Measurements from ENCODE around the gene CRIM1. TPM values are rescaled to one million over a fixed set of nuclear protein-coding genes. Genes with fewer than 3 reads are reported as not detected.

The CRIM1 gene
- total RNA-seq, 1 donor from 2014 or later, result 158 TPM

DNA sequence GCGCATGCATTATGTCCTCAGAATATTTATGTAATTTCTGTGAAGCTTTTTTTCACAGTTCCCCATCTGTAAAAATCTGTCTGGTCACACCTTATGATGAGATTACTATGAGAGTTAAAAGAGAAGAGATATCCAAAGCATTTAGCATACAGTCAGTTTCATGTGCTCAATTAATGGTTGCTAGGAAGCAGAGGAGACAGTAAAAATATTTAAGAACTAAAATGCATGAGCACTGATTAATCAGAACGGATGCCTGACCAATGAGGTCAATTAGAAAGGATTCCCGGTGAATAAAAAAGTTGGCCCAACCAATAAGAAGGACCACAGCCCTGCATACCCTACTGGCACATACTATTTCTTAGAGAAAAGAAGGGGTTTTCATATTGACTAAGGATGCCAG is 12.0 kb upstream of the CRIM1 start:
- H3K27me3 ChIP-seq, result no peaks in the 10 kb centered on the region
- ATAC-seq, result no peak
- no peak for DNase-seq
- H3K27ac ChIP-seq, result no peak overlapping the region
- TF ChIP-seq, protein P1, sequence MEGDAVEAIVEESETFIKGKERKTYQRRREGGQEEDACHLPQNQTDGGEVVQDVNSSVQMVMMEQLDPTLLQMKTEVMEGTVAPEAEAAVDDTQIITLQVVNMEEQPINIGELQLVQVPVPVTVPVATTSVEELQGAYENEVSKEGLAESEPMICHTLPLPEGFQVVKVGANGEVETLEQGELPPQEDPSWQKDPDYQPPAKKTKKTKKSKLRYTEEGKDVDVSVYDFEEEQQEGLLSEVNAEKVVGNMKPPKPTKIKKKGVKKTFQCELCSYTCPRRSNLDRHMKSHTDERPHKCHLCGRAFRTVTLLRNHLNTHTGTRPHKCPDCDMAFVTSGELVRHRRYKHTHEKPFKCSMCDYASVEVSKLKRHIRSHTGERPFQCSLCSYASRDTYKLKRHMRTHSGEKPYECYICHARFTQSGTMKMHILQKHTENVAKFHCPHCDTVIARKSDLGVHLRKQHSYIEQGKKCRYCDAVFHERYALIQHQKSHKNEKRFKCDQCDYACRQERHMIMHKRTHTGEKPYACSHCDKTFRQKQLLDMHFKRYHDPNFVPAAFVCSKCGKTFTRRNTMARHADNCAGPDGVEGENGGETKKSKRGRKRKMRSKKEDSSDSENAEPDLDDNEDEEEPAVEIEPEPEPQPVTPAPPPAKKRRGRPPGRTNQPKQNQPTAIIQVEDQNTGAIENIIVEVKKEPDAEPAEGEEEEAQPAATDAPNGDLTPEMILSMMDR (IDR thresholded peaks at IDR 0.05), result no peak
- no peaks in the 10 kb centered on the region for H3K9me3 ChIP-seq
- H3K36me3 ChIP-seq, result no peaks in the 10 kb centered on the region
- H3K4me3 ChIP-seq, result no peak overlapping the region
- intact Hi-C loops (cut with DNase I), result loop anchor here (10.0 kb wide), 1 partner anchor 311 kb away; no protein-coding TSS in a partner anchor
- no peaks in the 10 kb centered on the region for H3K4me1 ChIP-seq

DNA sequence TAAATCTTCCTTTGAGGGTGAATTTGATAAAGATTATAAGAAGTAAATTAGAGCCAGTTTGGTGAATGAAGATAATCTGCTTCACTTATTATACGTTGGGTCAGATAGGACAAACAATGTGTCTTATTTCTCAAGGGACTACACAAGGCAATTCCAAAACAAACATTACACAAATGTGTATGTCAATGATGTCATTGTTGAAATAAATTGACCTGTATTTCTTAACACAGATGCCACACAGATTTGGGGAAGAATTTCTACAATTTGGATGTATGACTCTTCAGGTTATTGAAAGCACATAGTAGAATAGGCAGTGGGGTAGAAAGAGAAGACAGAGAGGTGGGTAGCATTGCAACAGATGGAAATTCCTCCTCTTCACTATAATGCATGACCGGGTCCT is 6.9 kb upstream of the CRIM1 start:
- intact Hi-C loops (cut with DNase I), result loop anchor here (10.0 kb wide), 1 partner anchor 306 kb away; no protein-coding TSS in a partner anchor
- H3K27me3 ChIP-seq, result no peaks in the 10 kb centered on the region
- TF ChIP-seq, protein P1 (IDR thresholded peaks at IDR 0.05), result no peak
- no peaks in the 10 kb centered on the region for H3K9me3 ChIP-seq
- H3K4me3 ChIP-seq, result no peak overlapping the region
- no peak for DNase-seq
- ATAC-seq, result no peak
- H3K27ac ChIP-seq, result no peak overlapping the region
- peaks cover 14% of the 10 kb centered on the region for H3K4me1 ChIP-seq
- no peaks in the 10 kb centered on the region for H3K36me3 ChIP-seq

DNA sequence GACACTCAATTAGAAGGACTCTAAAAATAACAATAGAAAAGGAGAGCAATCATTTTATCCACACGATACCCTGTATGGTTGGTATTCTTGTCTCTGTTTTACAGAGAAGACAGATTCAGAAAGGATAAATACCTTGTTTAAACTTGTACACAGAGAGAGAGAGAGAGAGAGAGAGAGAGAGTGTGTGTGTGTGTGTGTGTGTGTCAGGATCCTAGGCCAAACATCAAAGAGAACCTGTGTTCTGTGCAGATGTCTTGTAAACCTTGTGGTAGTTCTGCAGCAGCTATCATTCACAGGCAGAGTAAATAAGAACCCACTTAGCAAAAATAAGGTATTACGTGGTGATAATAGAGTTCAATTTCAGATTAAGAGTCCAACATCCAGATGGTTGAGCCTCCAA is 4.3 kb upstream of the CRIM1 start:
- no peak for ATAC-seq
- no peak for DNase-seq
- H3K27me3 ChIP-seq, result no peaks in the 10 kb centered on the region
- H3K36me3 ChIP-seq, result no peaks in the 10 kb centered on the region
- H3K4me1 ChIP-seq, result peaks cover 21% of the 10 kb centered on the region
- TF ChIP-seq, protein P1 (IDR thresholded peaks at IDR 0.05), result no peak
- no peak overlapping the region for H3K4me3 ChIP-seq
- H3K9me3 ChIP-seq, result no peaks in the 10 kb centered on the region
- intact Hi-C loops (cut with DNase I), result loop anchor here (10.0 kb wide), 1 partner anchor 154 kb away; no protein-coding TSS in a partner anchor
- no peak overlapping the region for H3K27ac ChIP-seq

DNA sequence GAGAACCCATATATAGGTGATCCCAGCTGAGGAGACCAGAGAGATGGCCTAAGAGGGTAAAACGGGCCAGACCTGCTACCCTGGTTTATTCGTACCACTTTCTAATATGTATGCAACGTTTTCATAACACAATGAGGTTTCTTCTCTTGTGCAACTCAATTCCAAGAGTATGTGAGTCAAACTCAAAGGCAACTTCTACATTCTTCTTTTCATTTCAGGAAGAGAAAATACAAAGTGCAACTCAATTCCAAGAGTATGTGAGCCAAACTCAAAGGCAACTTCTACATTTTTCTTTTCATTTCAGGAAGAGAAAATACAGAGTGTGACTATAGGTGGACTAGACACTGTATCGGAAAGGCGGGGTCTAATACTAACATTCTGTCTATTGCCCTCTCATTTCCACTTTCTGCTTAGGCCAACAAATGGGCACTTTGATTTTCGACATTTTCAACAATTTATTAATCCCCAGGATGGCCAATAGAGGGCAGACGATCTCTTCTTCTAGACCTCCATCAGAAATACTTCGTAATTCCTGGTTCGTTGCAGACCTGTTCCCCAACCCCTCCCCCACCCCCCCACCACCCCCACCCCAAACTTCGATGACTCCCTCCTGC is 3.7 kb upstream of the CRIM1 start:
- intact Hi-C loops (cut with DNase I), result loop anchor here (10.0 kb wide), 1 partner anchor 153 kb away; no protein-coding TSS in a partner anchor
- no peaks in the 10 kb centered on the region for H3K27me3 ChIP-seq
- no peaks in the 10 kb centered on the region for H3K36me3 ChIP-seq
- no peak overlapping the region for H3K27ac ChIP-seq
- peaks cover 21% of the 10 kb centered on the region for H3K4me1 ChIP-seq
- H3K9me3 ChIP-seq, result no peaks in the 10 kb centered on the region
- TF ChIP-seq, protein P1 (IDR thresholded peaks at IDR 0.05), result peak; percentile 62
- no peak for DNase-seq
- peak; percentile 5 for ATAC-seq
- no peak overlapping the region for H3K4me3 ChIP-seq

DNA sequence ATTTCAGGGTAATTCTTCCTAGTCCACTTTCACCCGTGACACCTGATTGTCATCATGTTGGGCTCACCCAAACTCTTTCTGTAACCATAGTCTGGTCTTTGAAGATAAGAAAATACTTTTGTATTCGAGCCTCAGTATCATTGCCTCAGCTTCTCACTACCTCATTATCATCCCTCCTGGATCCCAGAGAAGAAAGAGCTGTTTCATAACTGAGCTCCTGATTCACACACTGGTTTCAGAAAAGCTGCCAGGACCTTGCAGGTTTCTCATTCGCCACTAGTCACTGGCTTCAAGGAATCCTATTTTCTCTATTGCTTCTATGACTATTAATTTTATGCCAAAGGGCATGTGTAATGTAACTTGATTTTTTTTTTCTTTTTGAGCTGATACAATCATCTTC is 2.9 kb upstream of the CRIM1 start:
- Histone ChIP-seq H3K9me3 (no peaks in the 10 kb centered on the region), H3K4me3 (no peak overlapping the region), H3K36me3 (no peaks in the 10 kb centered on the region), H3K27ac (no peak overlapping the region), H3K27me3 (no peaks in the 10 kb centered on the region), H3K4me1 (peaks cover 21% of the 10 kb centered on the region)
- no peak for DNase-seq
- intact Hi-C loops (cut with DNase I), result loop anchor here (10.0 kb wide), 1 partner anchor 152 kb away; no protein-coding TSS in a partner anchor
- TF ChIP-seq, protein P1 (IDR thresholded peaks at IDR 0.05), result no peak
- ATAC-seq, result no peak
